Loucy (cell line): Measurements from ENCODE around the gene CTNNA2.

Experiments
- H2AFZ ChIP-seq: fragments of 200-600 bp; sonication (generic); 2 replicates; pipeline ENCODE4 v1.6.0; 2016; ENCODE audit warnings: antibody characterized with exemption, mild to moderate bottlenecking, low read length, moderate library complexity
- H3F3A ChIP-seq: fragments of 200-600 bp; 2 replicates; pipeline ENCODE4 v1.6.0; 2016; ENCODE audit warnings: antibody characterized with exemption, low read depth, mild to moderate bottlenecking
- H3K27me3 ChIP-seq: fragments of 200-600 bp; sonication (generic); 2 replicates; pipeline ENCODE4 v1.6.1; 2014; ENCODE audit warnings: low read length, mild to moderate bottlenecking; ENCODE audit not compliant: insufficient read depth, poor library complexity, severe bottlenecking
- H3K36me3 ChIP-seq: fragments of 200-600 bp; sonication (generic); 2 replicates; pipeline ENCODE4 v1.6.1; 2016; ENCODE audit warnings: low read length; ENCODE audit not compliant: insufficient read depth
- H3K4me1 ChIP-seq: fragments of 200-600 bp; sonication (generic); 2 replicates; pipeline ENCODE4 v1.5.1; 2014; ENCODE audit warnings: low read length, mild to moderate bottlenecking; ENCODE audit not compliant: insufficient read depth, poor library complexity, severe bottlenecking
- H3K4me2 ChIP-seq: fragments of 200-600 bp; sonication (generic); 2 replicates; pipeline ENCODE4 v1.6.0; 2014; ENCODE audit warnings: antibody characterized with exemption, low read length, low read depth, mild to moderate bottlenecking; ENCODE audit not compliant: poor library complexity, severe bottlenecking
- H3K4me3 ChIP-seq: fragments of 200-600 bp; sonication (generic); 2 replicates; pipeline ENCODE4 v1.5.1; 2014; ENCODE audit warnings: low read length, mild to moderate bottlenecking, mixed read lengths; ENCODE audit not compliant: poor library complexity, severe bottlenecking
- H3K79me2 ChIP-seq: fragments of 200-600 bp; sonication (generic); 2 replicates; pipeline ENCODE4 v1.6.1; 2014; ENCODE audit warnings: low read length; ENCODE audit not compliant: insufficient read depth
- H3K9ac ChIP-seq: fragments of 200-600 bp; sonication (generic); 2 replicates; pipeline ENCODE4 v1.6.0; 2014; ENCODE audit warnings: mild to moderate bottlenecking, low read depth, low read length, moderate library complexity; ENCODE audit not compliant: poor library complexity, severe bottlenecking
- H3K9me2 ChIP-seq: fragments of 200-600 bp; sonication (generic); replicated peaks from 2 replicates; pipeline ENCODE4 v1.6.1; 2016; ENCODE audit warnings: low read depth, low read length, mixed read lengths
- H3K9me3 ChIP-seq: fragments of 200-600 bp; sonication (generic); 2 replicates; pipeline ENCODE4 v1.6.1; 2014; ENCODE audit warnings: mild to moderate bottlenecking, antibody characterized with exemption, low read length, low read depth; ENCODE audit not compliant: insufficient read depth
- H4K20me1 ChIP-seq: fragments of 200-600 bp; sonication (generic); 2 replicates; pipeline ENCODE4 v1.6.0; 2014; ENCODE audit warnings: antibody characterized with exemption, low read length, mild to moderate bottlenecking; ENCODE audit not compliant: insufficient read depth, poor library complexity, severe bottlenecking
- CTCF ChIP-seq: fragments of 200-600 bp; sonication (generic); conservative IDR thresholded peaks from 2 replicates; pipeline ENCODE4 v1.5.1; 2014; ENCODE audit warnings: mild to moderate bottlenecking, antibody characterized with exemption, low read length
- EZH2phosphoT487 ChIP-seq: fragments of 200-600 bp; IDR thresholded peaks from 2 replicates; pipeline ENCODE4 v1.6.1; 2018; ENCODE audit warnings: antibody characterized with exemption, mild to moderate bottlenecking, moderate library complexity, borderline replicate concordance

The CTNNA2 gene

GRCh38 chr2:80151651-80152050 is 638.8 kb downstream of the CTNNA2 start:
- no peak overlapping the region for H3K4me3 ChIP-seq
- no peak overlapping the region for H3K4me2 ChIP-seq
- no peak overlapping the region for H3K9ac ChIP-seq
- H3K27me3 ChIP-seq = no peaks in the 10 kb centered on the region
- no peaks in the 10 kb centered on the region for H3K9me2 ChIP-seq
- no peaks in the 10 kb centered on the region for H3K4me1 ChIP-seq
- TF ChIP-seq EZH2phosphoT487 (no peak), CTCF (no peak)
- H3K79me2 ChIP-seq = no peaks in the 10 kb centered on the region
- no peaks in the 10 kb centered on the region for H3K36me3 ChIP-seq
- no peak overlapping the region for H2AFZ ChIP-seq
- no peaks in the 10 kb centered on the region for H3K9me3 ChIP-seq
- H4K20me1 ChIP-seq = no peaks in the 10 kb centered on the region
- no peaks in the 10 kb centered on the region for H3F3A ChIP-seq

GRCh38 chr2:80153151-80153550 is 640.3 kb downstream of the CTNNA2 start:
- no peaks in the 10 kb centered on the region for H3K9me3 ChIP-seq
- TF ChIP-seq CTCF (no peak), EZH2phosphoT487 (no peak)
- H3K36me3 ChIP-seq = no peaks in the 10 kb centered on the region
- no peaks in the 10 kb centered on the region for H3K9me2 ChIP-seq
- H3F3A ChIP-seq = no peaks in the 10 kb centered on the region
- no peak overlapping the region for H2AFZ ChIP-seq
- no peaks in the 10 kb centered on the region for H3K79me2 ChIP-seq
- no peak overlapping the region for H3K9ac ChIP-seq
- H4K20me1 ChIP-seq = no peaks in the 10 kb centered on the region
- H3K4me2 ChIP-seq = no peak overlapping the region
- H3K4me1 ChIP-seq = no peaks in the 10 kb centered on the region
- H3K4me3 ChIP-seq = no peak overlapping the region
- H3K27me3 ChIP-seq = no peaks in the 10 kb centered on the region

- no peak overlapping the region for H3K9ac ChIP-seq
- no peak overlapping the region for H2AFZ ChIP-seq
Measured at GRCh38 chr2:80153768-80154167, 640.9 kb downstream of the CTNNA2 start.

More at GRCh38 chr2:80153768-80154167, 640.9 kb downstream of the CTNNA2 start:
- Histone ChIP-seq H3F3A (no peaks in the 10 kb centered on the region), H3K27me3 (no peaks in the 10 kb centered on the region), H3K9me2 (no peaks in the 10 kb centered on the region), H3K4me1 (no peaks in the 10 kb centered on the region), H4K20me1 (no peaks in the 10 kb centered on the region), H3K79me2 (no peaks in the 10 kb centered on the region), H3K4me2 (no peak overlapping the region), H3K36me3 (no peaks in the 10 kb centered on the region), H3K4me3 (no peak overlapping the region), H3K9me3 (no peaks in the 10 kb centered on the region)
- no peak for TF ChIP-seq CTCF
- no peak for TF ChIP-seq EZH2phosphoT487
